Upper lobe of left lung (tissue), 6 donors: ENCODE measurements around the gene RPLP2. TPM values are rescaled to one million over a fixed set of nuclear protein-coding genes. Genes with fewer than 3 reads are reported as not detected.
A peak's percentile ranks its signal among the peaks of the same experiment; 100 is the strongest.

Source experiments
- ATAC-seq, 2 donors: fragments of 200-7000 bp; cut with Tn5 transposase; one replicate each; pipeline ENCODE4 v1.9.1; 2022; ENCODE audit warnings: mild to moderate bottlenecking in 2 of 2, moderate library complexity in 2 of 2; ENCODE audit not compliant: low FRiP score in 2 of 2
- DNase-seq, 2 donors: peaks; one replicate each; pipeline ENCODE4 v3.0.0-alpha.2; 2019 to 2020
- H3K27ac ChIP-seq, 4 donors: fragments of 200-600 bp; sonication (generic); one replicate each; pipeline ENCODE4 v1.5.1; 2016 to 2019
- H3K27me3 ChIP-seq, 4 donors: fragments of 200-600 bp; sonication (generic); one replicate each; pipeline ENCODE4 v1.5.1; 2017 to 2019
- H3K36me3 ChIP-seq, 4 donors: fragments of 200-600 bp; sonication (generic); one replicate each; pipeline ENCODE4 v1.5.1; 2016 to 2019
- H3K4me1 ChIP-seq, 4 donors: fragments of 200-600 bp; sonication (generic); one replicate each; pipeline ENCODE4 v1.5.1; 2018 to 2019
- H3K4me3 ChIP-seq, 4 donors: fragments of 200-600 bp; sonication (generic); one replicate each; pipeline ENCODE4 v1.5.1; 2017 to 2019; ENCODE audit warnings: mild to moderate bottlenecking in 2 of 4, moderate library complexity in 1 of 4
- H3K9me3 ChIP-seq, 4 donors: fragments of 200-600 bp; sonication (generic); one replicate each; pipeline ENCODE4 v1.5.1; 2018 to 2019
- CTCF ChIP-seq, 6 experiments: fragments of 450-650 bp in 4 of 6; fragments of 200-600 bp in 2 of 6; sonication (generic) in 2 of 6; IDR thresholded peaks; one replicate each; pipeline ENCODE4 v1.5.1; 2016 to 2019; ENCODE audit warnings: antibody characterized with exemption in 6 of 6
- EP300 ChIP-seq, 4 donors: sonication (generic); formaldehyde crosslinking; IDR thresholded peaks; one replicate each; pipeline ENCODE4 v1.5.1; 2017; ENCODE audit warnings: antibody characterized with exemption in 4 of 4, control low read depth in 2 of 4
- POLR2A ChIP-seq, 4 donors: fragments of 450-650 bp; IDR thresholded peaks; one replicate each; pipeline ENCODE4 v1.5.1; 2016 to 2017; ENCODE audit warnings: antibody characterized with exemption in 4 of 4, mild to moderate bottlenecking in 2 of 4
- POLR2AphosphoS5 ChIP-seq, 2 donors: sonication (generic); formaldehyde crosslinking; IDR thresholded peaks; one replicate each; pipeline ENCODE4 v1.5.1; 2017; ENCODE audit warnings: antibody characterized with exemption in 2 of 2
- WGBS, 2 donors: methylation state at CpG; one replicate each; pipeline ENCODE4 v1.1.5; 2017 to 2018; 5-methylcytosine and 5-hydroxymethylcytosine counted together
- total RNA-seq, 6 donors: library from RNA; depleted of rRNA in 4 of 6; stranded (reverse); fragments of >200 nt in 4 of 6; gene quantifications; one replicate each; pipeline versions ENCODE4 v1.1.0 to v1.2.1, GENCODE V29; 2016 to 2021
- donor health status: DM: no; HTN: no; CAD: no; lungs with moderate emphysema.
- donor health status: DM: no; HTN: yes; CAD: no; lungs with severe emphysema.

Gene RPLP2
- total RNA-seq, 6 donors from 2014 or later: 451 to 1,926 (median 773) TPM

GRCh38 chr11:815675-816432 is 6.1 kb downstream of the RPLP2 start:
- H3K4me3 ChIP-seq: no peak overlapping the region
- H3K9me3 ChIP-seq: no peaks in the 10 kb centered on the region
- DNase-seq: peak in 1 of 2 donors; percentile 62
- WGBS, 2 donors: 87 to 91% methylated on average over 5 to 8 of the region's 11 CpGs
- H3K4me1 ChIP-seq: peaks cover 22 to 31% (median 24%) of the 10 kb centered on the region in 4 donors
- ATAC-seq: no peak
- peaks cover 0 to 44% (median 23%) of the 10 kb centered on the region in 4 donors for H3K36me3 ChIP-seq
- H3K27me3 ChIP-seq: no peaks in the 10 kb centered on the region
- TF ChIP-seq POLR2A (IDR thresholded peaks at IDR 0.05): no peak
- no peak for TF ChIP-seq POLR2AphosphoS5 (IDR thresholded peaks at IDR 0.05)
- TF ChIP-seq EP300 (IDR thresholded peaks at IDR 0.05): no peak
- TF ChIP-seq CTCF (IDR thresholded peaks at IDR 0.05): no peak
- no peak overlapping the region for H3K27ac ChIP-seq

- Histone ChIP-seq H3K36me3 (peaks cover 0 to 41% (median 22%) of the 10 kb centered on the region in 4 donors), H3K27ac (no peak overlapping the region), H3K4me3 (no peak overlapping the region), H3K27me3 (no peaks in the 10 kb centered on the region), H3K9me3 (no peaks in the 10 kb centered on the region), H3K4me1 (peaks cover 22 to 31% (median 24%) of the 10 kb centered on the region in 4 donors)
- TF ChIP-seq EP300 (IDR thresholded peaks at IDR 0.05) (no peak), POLR2A (IDR thresholded peaks at IDR 0.05) (no peak), POLR2AphosphoS5 (IDR thresholded peaks at IDR 0.05) (no peak), CTCF (IDR thresholded peaks at IDR 0.05) (no peak)
- WGBS, 2 donors: 78 to 80% methylated on average over 11 of the region's 11 CpGs
- DNase-seq (no peak), ATAC-seq (no peak)
These were observed 6.6 kb downstream of the RPLP2 start for GRCh38 chr11:816433-816779.

GRCh38 chr11:818396-819128 is 8.8 kb downstream of the RPLP2 start, which contains the start of gene PNPLA2:
PNPLA2 (plus strand) TSS chr11:818914; CDS start chr11:819719, 805 bp downstream.
- peak; percentile 49 to 54 for ATAC-seq
- Histone ChIP-seq H3K27ac (peak within 1 kb of the TSS; percentile 96 to 100 (median 98)), H3K9me3 (no peaks in the 10 kb centered on the region), H3K27me3 (no peaks in the 10 kb centered on the region), H3K4me3 (peak within 1 kb of the TSS; percentile 67 to 99 (median 88)), H3K36me3 (peaks cover 4 to 41% (median 13%) of the 10 kb centered on the region in 4 donors), H3K4me1 (peaks cover 28 to 45% (median 34%) of the 10 kb centered on the region in 4 donors)
- TF ChIP-seq CTCF (IDR thresholded peaks at IDR 0.05) (no peak), POLR2AphosphoS5 (IDR thresholded peaks at IDR 0.05) (peak; percentile 40 to 51), POLR2A (IDR thresholded peaks at IDR 0.05) (peak in 3 of 4 donors; percentile 57 to 77 (median 57)), EP300 (IDR thresholded peaks at IDR 0.05) (peak in 1 of 4 donors; percentile 29)
- WGBS, 2 donors: 16 to 28% methylated on average over 15 to 19 of the region's 20 CpGs
- DNase-seq: peak in 1 of 2 donors; percentile 80

GRCh38 chr11:819129-819931 is 9.6 kb downstream of the RPLP2 start:
- WGBS, 2 donors: 1% methylated on average over 32 of the region's 96 CpGs; no CpG with 5 or more reads in 1 of the 2 donors
- Histone ChIP-seq H3K4me3 (peak overlapping the region; percentile 67 to 99 (median 88)), H3K27ac (peak overlapping the region; percentile 96 to 100 (median 98)), H3K27me3 (no peaks in the 10 kb centered on the region), H3K4me1 (peaks cover 28 to 47% (median 34%) of the 10 kb centered on the region in 4 donors), H3K36me3 (peaks cover 12 to 43% (median 19%) of the 10 kb centered on the region in 4 donors), H3K9me3 (no peaks in the 10 kb centered on the region)
- DNase-seq: peak; percentile 96 to 99
- TF ChIP-seq POLR2AphosphoS5 (IDR thresholded peaks at IDR 0.05): peak; percentile 65 to 91
- TF ChIP-seq CTCF (IDR thresholded peaks at IDR 0.05): peak; percentile 16 to 83 (median 66)
- TF ChIP-seq POLR2A (IDR thresholded peaks at IDR 0.05): peak in 3 of 4 donors; percentile 88 to 96 (median 95)
- no peak for TF ChIP-seq EP300 (IDR thresholded peaks at IDR 0.05)
- ATAC-seq: peak; percentile 91 to 95
